Hepatic stellate cell (primary cell): ENCODE data around the gene COA3.

Experiments
- DNase-seq: peaks from one replicate; pipeline ENCODE4 v3.0.0; 2011; ENCODE audit warnings: low spot score

The COA3 gene

DNA sequence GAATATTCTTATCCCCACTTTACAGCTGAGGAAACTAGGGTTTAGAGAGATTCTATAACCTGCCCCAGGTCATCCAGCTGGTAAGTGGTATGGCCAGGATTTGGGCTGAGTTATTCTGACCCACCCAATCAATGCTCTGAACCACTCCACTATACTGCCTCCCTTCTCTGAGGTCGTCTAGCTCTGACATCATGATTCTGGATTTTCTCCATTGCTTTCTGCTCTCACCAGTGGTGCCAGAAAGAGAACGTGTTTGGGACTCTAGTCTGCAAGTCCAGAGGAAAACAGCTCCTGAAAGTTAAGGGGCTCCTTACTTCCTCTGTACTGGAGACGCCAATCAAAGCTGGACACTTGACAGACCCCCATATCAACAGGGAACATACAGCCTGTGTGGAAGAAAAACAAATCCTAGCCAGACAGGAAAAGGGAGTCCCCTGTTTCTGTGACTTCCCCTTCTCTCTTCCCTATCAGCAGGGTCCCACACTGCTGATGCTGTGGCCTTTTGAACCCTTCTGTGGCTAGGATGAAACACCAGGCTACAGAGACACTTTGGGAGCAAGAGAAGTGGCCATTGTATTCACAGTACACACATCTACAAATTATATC, 47.7 kb downstream of the COA3 start:
- no peak for DNase-seq

- no peak for DNase-seq
These were observed 49.4 kb downstream of the COA3 start for GRCh38 chr17:42748908-42749798.

- DNase-seq = no peak
These were observed 50.1 kb downstream of the COA3 start for GRCh38 chr17:42748202-42748907.
